Kidney capillary endothelial cell (primary cell): ENCODE data around the gene PLEKHF1.
A peak's percentile ranks its signal among the peaks of the same experiment; 100 is the strongest.
"Not testable (repeated sequence)": the region's sequence is repeated elsewhere in the genome, so short reads cannot be mapped to it uniquely, and the experiment has no call there.

ENCODE experiments used
- DNase-seq: peaks from one replicate; pipeline ENCODE4 v3.0.0-alpha.2; 2018; ENCODE audit warnings: low spot score

PLEKHF1 gene

DNA sequence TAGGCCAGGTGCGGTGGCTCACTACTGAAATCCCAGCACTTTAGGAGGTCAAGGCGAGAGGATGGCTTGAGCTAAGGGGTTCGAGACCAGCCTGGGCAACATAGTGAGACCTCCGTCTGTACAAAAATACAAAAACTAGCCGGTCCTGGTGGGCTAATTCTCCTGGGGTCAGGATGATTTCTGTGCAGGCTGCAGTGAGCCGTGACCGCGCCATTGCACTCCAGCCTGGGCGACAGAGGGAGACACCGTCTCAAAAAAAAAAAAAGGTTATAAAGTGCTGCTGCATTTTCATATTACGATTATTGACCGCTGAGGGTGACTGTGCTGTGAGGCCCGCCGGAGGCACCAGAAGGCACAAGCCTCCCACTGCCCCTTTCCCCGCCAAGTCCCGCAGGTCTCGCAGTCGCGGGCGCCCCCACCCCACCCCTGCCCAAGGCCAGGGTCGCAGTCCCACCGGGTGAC is 477 bp upstream of the PLEKHF1 start:
- DNase-seq, result no peak

DNA sequence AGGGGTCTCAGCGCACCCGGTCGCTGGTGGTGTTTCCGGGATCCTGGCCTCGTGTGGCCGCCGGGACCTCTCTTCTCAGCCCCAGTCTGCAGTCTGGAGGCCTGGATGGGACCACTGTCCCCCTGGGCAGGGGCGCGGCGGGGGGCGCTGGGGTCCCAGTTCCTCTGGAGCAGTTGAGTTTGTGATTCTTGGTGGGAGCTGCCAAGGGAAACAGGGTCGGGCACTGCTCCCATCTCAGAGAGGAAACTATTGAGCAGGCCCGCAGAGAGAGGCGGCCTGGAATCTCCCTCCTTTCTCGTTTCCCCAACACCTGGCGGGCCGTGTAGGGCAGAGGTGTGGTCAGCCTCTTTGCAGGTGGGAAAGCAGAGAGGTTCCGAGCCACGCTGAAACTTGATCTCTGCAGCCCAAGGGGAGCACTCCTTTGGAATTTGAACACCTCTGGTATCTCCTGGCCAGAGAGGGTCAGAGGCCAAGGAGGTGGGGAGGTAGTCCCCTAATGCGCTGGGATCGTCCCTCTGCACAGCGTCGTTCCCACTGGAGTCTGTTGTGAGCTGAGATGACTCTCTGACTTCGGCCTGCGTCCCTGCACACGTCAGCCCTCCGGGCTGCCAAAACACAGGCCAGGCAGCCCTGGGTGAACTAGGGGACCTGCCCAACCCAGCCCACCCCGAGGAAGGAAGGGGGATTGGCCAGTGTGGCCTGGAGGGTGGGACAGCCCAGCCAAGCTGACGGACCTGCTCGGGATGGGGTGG is 741 bp downstream of the PLEKHF1 start:
- DNase-seq, result peak; percentile 16

DNA sequence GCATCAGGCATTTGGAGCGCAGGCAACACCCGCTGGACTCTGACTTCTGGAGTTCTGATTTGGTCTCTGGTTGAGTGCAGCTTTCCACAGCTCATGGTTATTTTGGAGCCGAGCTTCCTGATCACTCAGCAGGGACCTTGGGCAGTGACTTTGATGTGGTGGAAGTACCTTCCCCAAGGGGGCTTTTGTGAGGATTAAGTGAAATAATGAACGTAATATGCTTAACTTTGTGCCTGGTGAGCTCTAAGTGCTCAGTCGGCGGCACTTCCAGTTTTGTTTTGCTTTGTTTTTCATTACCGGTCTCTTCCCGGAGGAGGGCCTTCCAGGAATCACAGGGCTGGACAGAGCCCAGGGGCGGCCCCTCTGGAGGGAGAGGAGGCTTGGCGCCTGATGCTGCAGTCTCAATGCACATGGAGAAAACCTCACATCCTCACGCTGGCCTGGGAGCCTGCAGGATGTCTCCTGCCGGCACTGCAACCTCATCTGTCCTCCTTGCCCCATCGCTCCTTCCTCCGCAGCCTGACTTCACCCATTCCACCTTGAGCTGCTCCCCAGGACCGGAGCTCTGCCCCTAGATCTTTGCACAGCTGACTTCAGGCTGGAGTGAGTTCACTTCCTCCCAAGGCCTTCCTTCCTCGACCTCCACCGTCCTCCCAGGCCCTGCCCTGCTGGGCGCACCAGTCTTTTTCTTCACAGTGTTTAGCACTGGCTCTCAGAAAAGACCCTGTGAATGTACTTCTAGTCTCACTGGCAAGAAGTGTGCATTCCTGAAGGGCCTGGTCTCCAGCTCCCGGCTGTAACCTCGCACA is 1.5 kb downstream of the PLEKHF1 start:
- peak; percentile 64 for DNase-seq

DNA sequence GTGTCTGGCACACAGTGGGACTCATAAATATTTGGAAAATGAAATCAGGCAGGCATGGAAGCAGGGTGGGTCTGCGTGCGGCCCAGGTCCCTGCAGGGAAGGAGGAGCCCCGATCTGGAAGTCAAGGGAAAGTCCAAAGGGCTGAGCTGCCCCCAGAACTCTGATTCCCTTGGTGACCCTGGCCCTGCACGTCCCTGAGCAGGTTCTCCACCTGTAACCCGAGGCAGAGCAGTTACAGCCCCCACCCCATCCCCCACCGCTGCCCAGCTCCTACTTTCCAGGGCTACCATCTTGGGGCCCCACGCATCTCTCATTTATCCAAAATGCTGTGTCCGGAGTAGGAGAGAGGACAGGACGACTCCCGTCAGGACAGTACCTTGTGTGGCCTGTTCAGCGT is 2.1 kb downstream of the PLEKHF1 start:
- DNase-seq, result no peak

DNA sequence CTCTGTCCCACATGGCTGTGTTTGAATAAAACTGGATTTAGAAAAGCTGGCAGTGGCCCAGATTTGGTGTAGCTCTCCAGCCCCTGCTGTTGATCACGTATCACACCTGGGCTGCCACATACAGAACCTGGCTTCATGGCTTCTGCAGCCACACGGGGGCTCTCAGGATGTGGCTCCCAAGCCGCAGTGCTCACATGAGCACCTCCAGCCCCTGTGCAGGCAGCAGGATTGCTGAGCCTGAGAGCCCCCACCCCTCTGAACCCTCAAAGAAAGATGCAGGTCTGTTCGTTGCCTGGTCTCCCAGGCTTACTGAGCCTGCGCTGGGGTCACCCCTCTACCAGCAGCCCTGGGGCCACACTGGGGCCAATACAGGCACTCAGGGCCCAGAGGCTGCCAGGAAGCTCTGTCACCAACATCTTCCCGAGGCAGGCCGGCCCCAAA is 2.7 kb downstream of the PLEKHF1 start:
- no peak for DNase-seq

DNA sequence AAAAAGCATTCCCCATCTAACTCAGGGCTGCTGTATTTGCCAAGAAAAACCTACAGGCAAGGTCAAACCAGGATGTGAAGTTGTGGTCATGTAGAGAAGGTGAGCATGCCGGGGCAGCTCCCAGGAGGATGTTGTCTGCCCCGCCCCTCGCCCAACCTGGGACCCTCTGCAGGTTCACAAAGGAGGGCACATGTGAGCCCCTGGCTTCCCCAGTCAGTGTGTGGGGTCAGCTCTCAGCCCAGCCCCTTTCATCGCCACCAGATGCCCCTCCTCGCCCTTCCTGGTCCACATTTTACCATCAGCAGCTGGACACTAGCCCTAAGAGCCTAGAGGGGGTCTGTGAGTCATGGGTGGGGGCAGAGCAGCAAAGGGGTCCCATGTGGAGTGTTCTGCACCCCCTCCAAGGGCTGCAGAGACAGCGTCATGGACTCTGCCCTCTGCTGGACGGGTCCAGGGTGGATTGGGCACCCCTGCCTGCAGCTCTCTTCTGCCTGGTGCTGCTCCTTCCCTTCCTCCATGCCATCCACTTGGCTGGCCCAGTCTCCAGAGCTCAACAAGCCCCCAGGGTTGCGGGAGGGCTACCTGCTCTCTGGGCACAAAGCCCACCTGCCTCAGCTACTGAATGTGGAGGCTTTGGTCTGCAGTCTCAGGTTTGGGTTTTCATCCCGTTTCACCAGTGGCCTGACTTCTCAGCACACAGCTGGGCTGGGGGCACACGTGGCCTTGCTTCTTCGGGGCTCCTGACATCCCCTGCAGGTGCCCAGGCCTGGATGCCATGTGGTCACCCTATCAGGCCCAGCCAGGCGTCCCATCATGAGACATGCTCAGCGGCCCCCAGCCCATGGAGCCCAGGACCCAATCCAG is 3.7 kb downstream of the PLEKHF1 start:
- DNase-seq, result no peak

DNA sequence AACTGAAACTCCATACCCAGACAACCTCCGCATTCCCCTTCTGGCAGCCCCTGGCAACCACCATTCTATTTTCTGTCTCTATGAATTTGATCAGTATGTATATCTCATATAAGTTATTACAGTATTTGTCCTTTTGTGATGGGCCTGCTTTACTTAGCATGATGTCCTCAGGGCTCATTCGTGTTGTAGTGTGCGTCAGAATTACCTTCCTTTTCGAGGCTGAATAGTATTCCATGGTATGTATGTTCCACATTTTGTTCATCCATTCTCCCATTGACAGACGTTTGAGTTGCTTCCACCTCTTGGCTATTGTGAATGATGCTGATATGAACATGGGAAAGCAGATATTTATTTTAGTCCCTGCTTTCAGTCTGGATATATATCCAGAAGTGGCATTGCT is 5.0 kb downstream of the PLEKHF1 start:
- DNase-seq, result no peak

DNA sequence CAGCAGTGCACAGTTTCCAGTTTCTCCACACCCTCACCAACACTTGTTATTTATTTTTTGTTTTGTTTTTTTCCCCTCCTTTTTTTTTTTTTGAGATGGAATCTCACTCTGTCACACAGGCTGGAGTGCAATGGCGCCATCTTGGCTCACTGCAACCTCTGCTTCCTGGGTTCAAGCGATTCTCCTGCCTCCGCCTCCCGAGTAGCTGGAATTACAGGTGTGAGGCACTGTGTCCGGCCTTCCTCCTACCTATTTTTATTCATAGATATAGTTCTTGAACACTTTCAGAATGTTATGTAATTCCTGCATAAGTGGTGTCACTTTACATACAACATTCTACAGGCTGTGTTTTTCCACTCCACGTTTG is 5.7 kb downstream of the PLEKHF1 start:
- DNase-seq, result not testable (repeated sequence)

DNA sequence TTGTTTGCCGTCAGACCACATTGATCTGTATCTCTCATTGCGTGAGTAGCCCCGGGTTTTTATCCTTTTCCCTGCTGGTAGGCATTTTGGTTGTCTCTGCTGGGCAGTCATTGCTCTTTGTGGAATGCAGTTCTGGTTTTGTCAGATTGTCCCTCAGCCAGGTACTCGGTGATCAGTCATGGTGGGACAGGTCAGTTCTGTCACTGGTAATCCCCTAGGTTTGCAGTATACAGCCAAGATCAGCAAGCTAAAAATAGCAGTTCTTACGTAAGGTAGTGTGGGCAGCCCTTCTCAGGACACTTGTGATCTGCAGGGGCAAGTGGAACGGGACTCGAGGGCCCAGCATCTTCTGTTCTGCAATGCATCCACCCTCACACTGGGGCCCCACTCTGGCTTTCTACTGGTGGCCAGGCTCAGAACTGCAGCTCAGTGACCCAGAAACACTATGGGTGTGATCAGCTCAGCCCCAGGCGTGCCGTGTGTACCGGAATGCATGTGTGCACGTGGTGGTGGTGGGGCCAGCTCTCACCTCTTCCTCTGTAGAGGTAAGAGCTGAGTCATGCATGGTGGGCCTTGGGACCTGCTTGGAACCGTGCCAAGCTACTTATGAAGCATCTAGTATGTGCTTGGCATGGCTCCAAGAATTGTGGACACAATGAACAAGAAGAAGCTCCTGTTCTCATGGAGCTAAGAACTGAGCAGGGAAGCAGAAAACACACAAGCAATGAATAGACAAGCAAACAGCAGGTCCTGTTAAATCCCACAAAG is 6.3 kb downstream of the PLEKHF1 start:
- peak; percentile 46 for DNase-seq

DNA sequence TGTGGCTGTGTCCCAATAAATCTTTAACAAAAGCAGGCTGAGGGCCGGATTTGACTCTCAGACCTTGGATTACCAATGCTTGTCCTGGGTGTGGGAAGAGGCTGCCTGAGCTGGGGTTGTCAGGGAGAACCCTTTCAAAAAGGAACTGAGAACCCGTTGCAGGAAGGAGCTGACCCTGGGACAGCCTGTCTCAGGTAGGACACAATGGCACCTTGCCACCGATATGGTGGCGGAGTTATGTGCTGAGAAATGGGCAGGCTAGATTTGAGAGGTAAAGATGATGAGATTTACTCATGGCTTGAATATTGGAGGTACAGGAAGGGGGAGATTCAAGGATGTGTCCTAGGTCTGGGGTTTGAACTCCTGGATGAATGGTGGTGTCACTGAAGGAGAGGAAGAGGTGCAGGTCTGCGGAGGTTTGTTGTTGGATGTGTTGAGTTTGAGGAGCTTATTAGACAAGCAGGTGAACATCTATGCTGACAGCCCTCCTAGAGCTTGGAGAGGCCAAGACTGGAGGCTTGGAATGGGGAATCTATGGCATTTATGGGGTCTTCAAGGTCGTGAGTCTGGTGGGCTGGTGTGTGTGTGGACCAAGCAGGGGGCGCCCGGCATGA is 7.2 kb downstream of the PLEKHF1 start:
- no peak for DNase-seq

DNA sequence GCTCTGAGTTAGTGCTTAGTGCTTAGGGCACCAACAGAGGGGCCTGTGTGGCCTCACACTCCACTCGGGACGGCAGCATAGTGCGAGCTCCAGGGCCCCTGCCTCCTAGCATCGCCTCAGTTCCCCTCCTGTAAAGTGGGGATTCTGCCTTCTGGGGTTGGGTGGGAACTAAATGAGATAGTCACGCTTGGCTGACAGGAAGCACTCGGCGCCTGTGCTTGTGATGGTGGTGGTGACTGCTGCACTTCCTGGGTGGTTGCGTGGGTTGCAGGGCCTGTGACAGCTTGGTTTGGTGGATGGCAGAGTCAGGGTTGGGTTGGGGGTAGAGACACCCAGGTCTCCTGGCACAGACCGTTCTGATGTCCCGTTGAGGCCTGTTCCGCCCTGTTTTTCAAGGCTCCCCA is 7.7 kb downstream of the PLEKHF1 start:
- DNase-seq, result no peak

DNA sequence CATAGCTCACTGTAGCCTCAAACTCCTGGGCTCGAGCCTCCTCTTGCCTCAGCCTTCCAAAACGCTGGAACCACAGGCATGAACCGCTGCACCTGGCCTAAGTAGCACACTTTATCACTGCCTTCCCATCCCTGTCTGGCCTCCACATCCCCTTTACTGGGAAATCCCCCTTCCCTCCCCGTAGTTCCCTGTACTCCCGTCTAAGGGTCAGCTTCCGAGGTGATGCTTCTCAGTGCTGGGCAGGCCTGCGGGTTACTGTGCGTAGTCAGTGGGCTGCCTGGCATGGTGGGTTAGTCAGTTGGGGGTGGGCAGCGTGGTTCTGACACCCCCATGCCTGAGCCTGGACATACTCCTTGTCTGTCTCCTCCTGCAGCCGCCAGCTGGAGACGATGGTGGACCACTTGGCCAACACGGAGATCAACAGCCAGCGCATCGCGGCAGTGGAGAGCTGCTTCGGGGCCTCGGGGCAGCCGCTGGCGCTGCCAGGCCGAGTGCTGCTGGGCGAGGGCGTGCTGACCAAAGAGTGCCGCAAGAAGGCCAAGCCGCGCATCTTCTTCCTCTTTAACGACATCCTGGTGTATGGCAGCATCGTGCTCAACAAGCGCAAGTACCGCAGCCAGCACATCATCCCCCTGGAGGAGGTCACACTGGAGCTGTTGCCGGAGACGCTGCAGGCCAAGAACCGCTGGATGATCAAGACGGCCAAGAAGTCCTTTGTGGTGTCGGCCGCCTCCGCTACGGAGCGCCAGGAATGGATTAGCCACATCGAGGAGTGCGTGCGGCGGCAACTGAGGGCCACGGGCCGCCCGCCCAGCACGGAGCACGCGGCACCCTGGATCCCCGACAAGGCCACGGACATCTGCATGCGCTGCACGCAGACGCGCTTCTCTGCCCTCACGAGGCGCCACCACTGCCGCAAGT is 8.4 kb downstream of the PLEKHF1 start:
- DNase-seq, result no peak

DNA sequence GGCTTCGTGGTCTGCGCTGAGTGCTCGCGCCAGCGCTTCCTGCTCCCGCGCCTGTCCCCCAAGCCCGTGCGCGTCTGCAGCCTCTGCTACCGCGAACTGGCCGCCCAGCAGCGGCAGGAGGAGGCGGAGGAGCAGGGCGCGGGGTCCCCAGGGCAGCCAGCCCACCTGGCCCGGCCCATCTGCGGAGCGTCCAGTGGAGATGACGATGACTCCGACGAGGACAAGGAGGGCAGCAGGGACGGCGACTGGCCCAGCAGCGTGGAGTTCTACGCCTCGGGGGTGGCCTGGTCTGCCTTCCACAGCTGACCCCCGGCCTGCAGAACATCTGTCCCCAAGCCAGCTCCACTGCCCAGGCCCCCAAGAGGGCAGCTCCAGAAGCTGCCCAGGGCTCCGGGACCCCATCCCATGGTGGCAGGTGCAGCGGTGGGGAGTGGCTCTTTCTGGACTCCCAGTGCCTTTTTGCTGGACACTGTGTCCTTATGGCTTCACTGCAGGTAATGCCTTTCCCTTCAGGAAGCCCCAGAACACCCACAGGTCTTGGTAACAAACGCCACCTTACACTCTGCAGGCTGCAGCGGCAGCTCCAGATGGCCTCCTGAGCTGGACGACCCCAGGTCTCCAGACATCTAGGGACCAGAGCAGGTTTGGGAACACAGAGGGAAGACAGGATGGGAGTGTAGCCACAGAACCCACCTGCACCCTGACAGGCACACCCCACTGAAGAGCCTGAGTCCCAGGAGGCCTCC is 9.3 kb downstream of the PLEKHF1 start:
- DNase-seq, result no peak

DNA sequence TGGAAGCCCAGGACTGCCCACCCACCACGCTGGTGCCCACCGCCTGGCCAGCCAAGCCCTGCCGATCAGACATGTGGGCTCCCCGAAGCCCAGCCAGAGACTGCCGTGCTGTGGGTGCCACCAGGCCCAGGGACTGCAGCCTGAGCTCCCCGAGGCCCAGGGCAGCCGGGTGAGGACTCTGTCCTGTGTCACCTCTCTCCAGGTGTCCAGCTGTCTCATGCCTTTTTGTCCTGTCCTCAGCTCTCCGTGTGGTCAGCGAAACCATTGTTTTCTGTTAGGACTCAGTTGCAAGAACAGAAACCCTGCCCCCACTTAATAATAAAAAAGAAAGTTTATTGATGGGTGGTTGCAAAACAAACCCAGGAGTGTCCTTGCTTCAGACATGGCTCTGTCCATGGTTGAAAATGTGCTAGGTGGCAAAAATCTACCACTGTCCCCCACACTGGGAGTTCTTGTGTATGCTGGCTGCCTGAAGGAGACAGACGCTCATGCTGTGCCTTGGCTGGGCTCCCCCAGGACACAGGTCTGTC is 9.9 kb downstream of the PLEKHF1 start:
- DNase-seq, result no peak

DNA sequence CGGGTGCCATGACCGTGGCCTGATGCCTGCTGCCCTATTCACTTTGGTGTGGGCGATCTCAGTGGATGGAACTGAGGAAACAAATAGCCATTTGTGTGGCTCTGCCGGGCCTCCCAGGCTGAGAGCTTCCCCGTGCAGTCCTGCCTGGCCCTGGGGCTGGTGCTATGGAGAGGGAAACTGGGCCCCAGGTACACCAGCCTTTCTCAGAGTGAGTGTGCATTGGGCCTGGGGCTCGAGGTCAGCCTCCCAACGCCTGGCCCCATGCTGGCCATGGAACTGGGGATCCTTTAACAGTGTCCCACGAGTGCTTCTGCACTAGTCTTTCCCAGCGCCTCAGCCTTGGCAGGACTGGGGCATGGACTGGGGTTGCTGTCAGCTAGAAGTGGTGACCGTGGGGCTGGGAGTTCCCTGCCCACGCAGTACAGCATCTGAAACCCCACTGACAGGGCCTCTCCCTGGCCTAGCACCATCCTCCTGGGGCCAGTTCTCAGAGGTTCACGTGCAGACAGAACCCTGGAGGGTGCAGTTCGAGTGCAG is 10.5 kb downstream of the PLEKHF1 start:
- no peak for DNase-seq

DNA sequence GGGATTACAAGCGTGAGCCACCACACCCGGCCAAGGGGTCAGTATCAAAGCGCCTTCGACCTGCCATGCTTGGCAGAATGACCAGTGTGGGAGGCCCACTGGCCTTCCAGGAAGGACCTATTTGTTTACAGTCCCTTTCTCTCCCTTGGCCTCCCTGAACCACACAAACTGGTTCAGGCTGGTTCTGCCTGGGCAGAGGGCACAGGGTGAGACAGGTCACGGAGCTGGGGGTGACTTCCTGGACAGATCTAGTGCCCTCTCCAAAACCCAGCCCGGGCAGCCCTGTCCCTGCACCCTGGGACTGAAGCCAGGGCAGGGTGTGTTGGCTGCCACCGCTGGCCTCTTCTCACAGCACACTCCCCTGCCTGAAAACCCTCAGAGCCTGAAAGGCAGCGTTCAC is 11.3 kb downstream of the PLEKHF1 start:
- no peak for DNase-seq

DNA sequence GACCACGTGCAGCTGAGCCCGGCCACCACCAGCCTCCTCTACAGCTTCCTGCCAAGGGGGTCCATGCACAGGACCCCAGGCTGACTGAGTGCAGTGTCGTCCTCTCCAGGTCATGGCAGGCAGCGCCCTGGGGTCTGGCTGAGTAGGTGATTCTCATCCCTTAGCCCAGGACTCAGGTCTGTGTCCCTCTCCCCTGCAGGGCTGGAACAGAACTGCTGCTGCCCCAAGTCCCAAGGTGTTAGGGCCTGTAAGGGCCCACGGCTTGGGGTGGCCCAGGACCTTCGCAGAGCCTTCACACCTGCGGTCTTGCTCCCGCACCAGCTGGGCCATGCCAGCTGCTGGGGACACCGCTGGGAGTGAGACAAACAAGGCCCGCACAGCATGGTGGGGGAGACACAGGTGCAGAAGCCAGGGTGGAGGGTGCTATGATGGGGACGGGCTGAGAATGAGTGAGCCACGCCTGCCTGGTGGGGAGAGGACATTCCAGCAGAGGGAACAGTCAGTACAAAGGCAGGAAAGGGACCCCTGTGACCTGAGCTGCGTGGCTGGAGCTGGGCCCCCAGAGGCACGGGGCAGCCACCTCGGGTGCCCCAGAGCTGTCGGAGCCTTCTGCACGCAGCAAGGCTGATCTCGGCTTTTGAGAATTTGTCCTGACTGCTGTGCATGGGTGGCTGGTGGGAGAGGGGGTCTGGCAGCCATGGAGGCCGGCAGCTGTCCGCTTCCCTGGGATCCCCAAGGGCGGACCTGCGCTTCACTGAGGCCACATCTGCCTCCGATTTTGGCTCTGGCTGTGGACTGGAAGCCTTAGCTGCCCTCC is 11.9 kb downstream of the PLEKHF1 start:
- DNase-seq, result no peak
